Mesothelial cell of epicardium (in vitro differentiated cells): ENCODE data around the gene PRKAB2. TPM values are rescaled to one million over a fixed set of nuclear protein-coding genes. Genes with fewer than 3 reads are reported as not detected.

Source experiments
- DNase-seq, 2 experiments: peaks; one replicate each; pipeline ENCODE4 v3.0.0; 2021; ENCODE audit warnings: low spot score in 2 of 2; ENCODE audit not compliant: unreplicated experiment in 2 of 2
- H3K27ac Mint-ChIP-seq: 2 replicates; pipeline ENCODE4 v1.8.0; 2021; ENCODE audit warnings: mixed read lengths
- H3K27me3 Mint-ChIP-seq: 2 replicates; pipeline ENCODE4 v1.8.0; 2021; ENCODE audit warnings: low read depth, mixed read lengths
- H3K36me3 Mint-ChIP-seq: 2 replicates; pipeline ENCODE4 v1.8.0; 2021; ENCODE audit warnings: mixed read lengths
- H3K4me1 Mint-ChIP-seq: 2 replicates; pipeline ENCODE4 v1.8.0; 2021; ENCODE audit warnings: mixed read lengths
- H3K4me3 Mint-ChIP-seq: 2 replicates; pipeline ENCODE4 v1.8.0; 2021; ENCODE audit warnings: mild to moderate bottlenecking, moderate library complexity, mixed read lengths
- H3K9me3 Mint-ChIP-seq: 2 replicates; pipeline ENCODE4 v1.8.0; 2021; ENCODE audit warnings: mixed read lengths
- total RNA-seq: library from RNA; stranded (reverse); gene quantifications from 3 replicates; pipeline ENCODE4 v1.2.1, GENCODE V29; 2021
- TF ChIP-seq, protein P1 (sequence below): fragments of 200-600 bp; sonication (generic); IDR thresholded peaks from one replicate; pipeline ENCODE4 v1.5.0; 2021; ENCODE audit warnings: antibody characterized with exemption; ENCODE audit not compliant: unreplicated experiment

The PRKAB2 gene
- total RNA-seq, 1 donor from 2014 or later: 15.2 TPM

DNA sequence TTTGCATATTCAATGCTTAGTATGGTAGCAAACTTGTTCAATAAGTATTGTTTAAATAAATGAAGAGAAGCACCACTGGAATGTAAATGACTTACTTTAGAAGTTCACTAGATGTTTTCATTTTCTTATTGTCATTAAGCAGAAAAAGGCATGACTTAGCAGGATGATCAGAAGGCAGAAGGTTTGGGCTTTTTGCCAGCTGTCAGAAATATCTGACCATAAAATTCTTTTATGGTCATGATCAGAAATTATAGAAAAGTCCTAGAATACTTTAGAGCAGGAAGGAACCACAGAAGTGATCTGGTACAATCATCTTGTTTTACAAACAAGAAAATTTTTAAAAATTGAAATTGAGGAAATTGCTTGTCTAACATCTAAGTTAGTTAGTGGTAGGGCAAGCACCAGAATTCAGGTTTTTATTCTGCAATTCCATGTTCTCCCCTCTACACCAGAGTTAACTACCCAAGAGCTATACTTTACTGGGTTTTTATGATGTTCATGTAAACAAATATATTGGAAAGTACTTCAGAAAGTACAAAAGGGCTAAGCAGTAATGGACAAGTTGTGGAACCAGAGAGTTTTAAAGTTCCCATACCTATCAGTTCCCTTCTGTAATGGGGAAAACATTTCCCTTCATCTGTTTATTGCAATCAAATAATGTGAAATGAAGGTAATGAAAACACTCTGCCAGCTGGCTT is 42.7 kb upstream of the PRKAB2 start:
- H3K4me3 Mint-ChIP-seq: no peak overlapping the region
- no peaks in the 10 kb centered on the region for H3K36me3 Mint-ChIP-seq
- H3K27ac Mint-ChIP-seq: no peak overlapping the region
- no peak for DNase-seq
- no peaks in the 10 kb centered on the region for H3K9me3 Mint-ChIP-seq
- H3K4me1 Mint-ChIP-seq: peaks cover 13% of the 10 kb centered on the region
- H3K27me3 Mint-ChIP-seq: no peaks in the 10 kb centered on the region
- TF ChIP-seq, protein P1, sequence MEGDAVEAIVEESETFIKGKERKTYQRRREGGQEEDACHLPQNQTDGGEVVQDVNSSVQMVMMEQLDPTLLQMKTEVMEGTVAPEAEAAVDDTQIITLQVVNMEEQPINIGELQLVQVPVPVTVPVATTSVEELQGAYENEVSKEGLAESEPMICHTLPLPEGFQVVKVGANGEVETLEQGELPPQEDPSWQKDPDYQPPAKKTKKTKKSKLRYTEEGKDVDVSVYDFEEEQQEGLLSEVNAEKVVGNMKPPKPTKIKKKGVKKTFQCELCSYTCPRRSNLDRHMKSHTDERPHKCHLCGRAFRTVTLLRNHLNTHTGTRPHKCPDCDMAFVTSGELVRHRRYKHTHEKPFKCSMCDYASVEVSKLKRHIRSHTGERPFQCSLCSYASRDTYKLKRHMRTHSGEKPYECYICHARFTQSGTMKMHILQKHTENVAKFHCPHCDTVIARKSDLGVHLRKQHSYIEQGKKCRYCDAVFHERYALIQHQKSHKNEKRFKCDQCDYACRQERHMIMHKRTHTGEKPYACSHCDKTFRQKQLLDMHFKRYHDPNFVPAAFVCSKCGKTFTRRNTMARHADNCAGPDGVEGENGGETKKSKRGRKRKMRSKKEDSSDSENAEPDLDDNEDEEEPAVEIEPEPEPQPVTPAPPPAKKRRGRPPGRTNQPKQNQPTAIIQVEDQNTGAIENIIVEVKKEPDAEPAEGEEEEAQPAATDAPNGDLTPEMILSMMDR: no peak

DNA sequence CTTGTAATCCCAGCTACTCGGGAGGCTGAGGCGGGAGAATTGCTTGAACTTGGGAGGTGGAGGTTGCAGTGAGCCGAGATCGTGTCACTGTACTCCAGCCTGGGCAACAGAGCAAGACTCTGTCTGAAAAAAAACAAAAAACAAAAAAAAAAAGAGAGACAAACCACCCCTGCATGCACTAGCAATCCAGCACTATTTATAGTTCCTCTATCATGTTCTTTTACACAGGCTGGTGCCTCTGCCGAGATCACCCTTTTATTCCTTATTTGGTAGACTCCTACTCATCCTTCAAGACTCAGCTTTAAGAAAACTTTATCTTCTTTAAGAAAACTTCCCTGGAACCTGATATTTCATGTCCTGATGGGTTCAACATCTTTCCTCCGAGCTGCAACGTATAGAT is 42.1 kb upstream of the PRKAB2 start:
- no peak for DNase-seq
- Mint-ChIP-seq H3K27me3 (no peaks in the 10 kb centered on the region), H3K9me3 (no peaks in the 10 kb centered on the region), H3K27ac (no peak overlapping the region), H3K4me1 (peaks cover 13% of the 10 kb centered on the region), H3K36me3 (no peaks in the 10 kb centered on the region), H3K4me3 (no peak overlapping the region)
- TF ChIP-seq, protein P1: no peak

DNA sequence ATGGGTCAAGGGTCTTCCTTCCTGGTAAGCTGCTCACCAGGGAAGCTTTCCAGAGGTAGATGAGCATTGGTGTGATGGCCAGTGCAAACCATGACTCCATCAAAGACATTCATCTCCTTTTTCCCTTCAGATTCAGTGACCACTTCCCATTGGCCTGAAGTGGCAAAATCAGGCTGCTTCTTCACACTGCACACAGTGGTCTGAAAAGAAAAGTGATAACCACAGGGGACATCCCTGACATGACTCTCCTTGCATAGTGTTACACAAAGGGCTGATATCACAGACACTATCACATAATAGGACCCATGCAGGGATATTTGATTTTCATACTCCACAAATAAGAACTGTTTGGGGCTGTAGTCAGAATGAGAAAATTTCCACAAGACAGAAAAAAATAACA is 41.0 kb upstream of the PRKAB2 start:
- TF ChIP-seq, protein P1: no peak
- Mint-ChIP-seq H3K27me3 (no peaks in the 10 kb centered on the region), H3K4me3 (no peak overlapping the region), H3K9me3 (no peaks in the 10 kb centered on the region), H3K36me3 (no peaks in the 10 kb centered on the region), H3K27ac (no peak overlapping the region), H3K4me1 (peaks cover 13% of the 10 kb centered on the region)
- DNase-seq: no peak

DNA sequence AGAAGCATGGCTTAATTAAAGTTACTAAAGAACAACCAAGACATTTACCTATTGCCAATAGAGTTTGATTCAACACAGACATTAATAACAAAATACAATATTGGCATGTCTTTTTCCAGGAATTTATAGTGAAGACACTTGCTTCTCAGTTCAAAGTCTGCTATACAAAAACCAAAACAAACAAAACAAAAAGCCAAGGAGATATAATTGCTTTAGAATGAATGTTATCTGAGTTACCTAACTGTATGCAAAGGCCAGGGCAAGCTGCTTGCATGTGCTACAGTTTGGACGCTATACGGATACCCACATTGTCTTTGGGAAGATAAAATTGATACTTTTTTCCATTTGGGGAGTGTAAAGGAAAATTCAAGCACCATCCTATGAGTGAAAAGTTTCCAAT is 39.3 kb upstream of the PRKAB2 start:
- peaks cover 13% of the 10 kb centered on the region for H3K4me1 Mint-ChIP-seq
- TF ChIP-seq, protein P1: no peak
- H3K4me3 Mint-ChIP-seq: no peak overlapping the region
- H3K9me3 Mint-ChIP-seq: no peaks in the 10 kb centered on the region
- no peaks in the 10 kb centered on the region for H3K27me3 Mint-ChIP-seq
- H3K27ac Mint-ChIP-seq: no peak overlapping the region
- DNase-seq: no peak
- H3K36me3 Mint-ChIP-seq: no peaks in the 10 kb centered on the region

DNA sequence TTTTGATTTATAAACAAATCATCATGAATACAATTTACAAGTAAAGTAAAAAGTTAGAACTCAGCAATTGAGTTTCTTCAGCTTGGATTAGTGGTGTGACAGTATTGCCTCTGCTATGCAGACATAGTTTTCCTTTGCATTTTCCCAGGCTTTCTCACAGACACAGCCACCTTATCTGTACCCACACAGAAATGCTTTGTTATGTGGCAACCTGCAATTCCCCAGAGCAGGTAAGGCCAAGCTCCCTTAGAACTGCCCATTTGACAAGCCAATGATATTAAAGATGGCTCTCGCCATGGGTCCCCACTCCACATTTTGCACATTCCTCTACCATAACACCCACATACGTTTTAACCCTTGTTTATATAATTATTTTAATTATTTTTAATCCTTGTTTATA is 38.7 kb upstream of the PRKAB2 start:
- TF ChIP-seq, protein P1: no peak
- Mint-ChIP-seq H3K27me3 (no peaks in the 10 kb centered on the region), H3K36me3 (no peaks in the 10 kb centered on the region), H3K9me3 (no peaks in the 10 kb centered on the region), H3K27ac (no peak overlapping the region), H3K4me3 (no peak overlapping the region), H3K4me1 (peaks cover 13% of the 10 kb centered on the region)
- no peak for DNase-seq
